Stimulated activated memory B cell treated with anti-CD40 and anti-IgM and Interleukin-4, amounts not matched to agents 10 μg/mL and 1 μg/mL and 100 μg/mL, for 72 hours (primary cell): Measurements from ENCODE around the gene PPP1R18.

Experiments used
- ATAC-seq: fragments of 150-1000 bp; cut with Tn5 transposase; 2 replicates; pipeline ENCODE4 v1.10.0; 2021
- H3K27ac Mint-ChIP-seq: one replicate; pipeline ENCODE4 v1.8.0; 2022; ENCODE audit warnings: mild to moderate bottlenecking, mixed read lengths
- H3K27me3 Mint-ChIP-seq: one replicate; pipeline ENCODE4 v1.8.0; 2022; ENCODE audit warnings: mixed read lengths
- H3K36me3 Mint-ChIP-seq: one replicate; pipeline ENCODE4 v1.8.0; 2022; ENCODE audit warnings: mixed read lengths
- H3K4me1 Mint-ChIP-seq: one replicate; pipeline ENCODE4 v1.8.0; 2022; ENCODE audit warnings: mixed read lengths
- H3K4me3 Mint-ChIP-seq: one replicate; pipeline ENCODE4 v1.8.0; 2022; ENCODE audit warnings: mild to moderate bottlenecking, moderate library complexity, mixed read lengths
- H3K9me3 Mint-ChIP-seq: one replicate; pipeline ENCODE4 v1.8.0; 2022; ENCODE audit warnings: mixed read lengths

The PPP1R18 gene

GRCh38 chr6:30709101-30709868 lies 22.8 kb upstream of the PPP1R18 start:
- no peak for ATAC-seq
- Mint-ChIP-seq H3K9me3 (no peaks in the 10 kb centered on the region), H3K27me3 (no peaks in the 10 kb centered on the region), H3K27ac (no peak overlapping the region), H3K4me3 (no peak overlapping the region), H3K36me3 (peaks cover 74% of the 10 kb centered on the region), H3K4me1 (peaks cover 31% of the 10 kb centered on the region)

GRCh38 chr6:30707281-30707850 lies 20.9 kb upstream of the PPP1R18 start:
- no peaks in the 10 kb centered on the region for H3K9me3 Mint-ChIP-seq

GRCh38 chr6:30705620-30706019 lies 19.2 kb upstream of the PPP1R18 start:
- ATAC-seq: no peak
- Mint-ChIP-seq H3K4me1 (peaks cover 9% of the 10 kb centered on the region), H3K27me3 (no peaks in the 10 kb centered on the region), H3K27ac (peak overlapping the region; percentile 12), H3K4me3 (no peak overlapping the region), H3K9me3 (no peaks in the 10 kb centered on the region), H3K36me3 (peaks cover 69% of the 10 kb centered on the region)

More at GRCh38 chr6:30707281-30707850, 20.9 kb upstream of the PPP1R18 start:
- Mint-ChIP-seq H3K4me1 (peaks cover 18% of the 10 kb centered on the region), H3K4me3 (no peak overlapping the region), H3K27ac (peak overlapping the region; percentile 21), H3K36me3 (peaks cover 77% of the 10 kb centered on the region), H3K27me3 (no peaks in the 10 kb centered on the region)
- no peak for ATAC-seq

GRCh38 chr6:30703821-30704220 lies 17.4 kb upstream of the PPP1R18 start:
- H3K36me3 Mint-ChIP-seq: peaks cover 71% of the 10 kb centered on the region
- no peaks in the 10 kb centered on the region for H3K27me3 Mint-ChIP-seq
- no peak overlapping the region for H3K27ac Mint-ChIP-seq
- no peak overlapping the region for H3K4me3 Mint-ChIP-seq
- no peaks in the 10 kb centered on the region for H3K9me3 Mint-ChIP-seq
- ATAC-seq: no peak
- H3K4me1 Mint-ChIP-seq: peaks cover 9% of the 10 kb centered on the region

- Mint-ChIP-seq H3K27me3 (no peaks in the 10 kb centered on the region), H3K36me3 (peaks cover 66% of the 10 kb centered on the region), H3K27ac (no peak overlapping the region), H3K4me1 (peaks cover 6% of the 10 kb centered on the region), H3K9me3 (no peaks in the 10 kb centered on the region), H3K4me3 (no peak overlapping the region)
- no peak for ATAC-seq
Observed at GRCh38 chr6:30703011-30703410, 16.6 kb upstream of the PPP1R18 start.

GRCh38 chr6:30700340-30700739 lies 13.9 kb upstream of the PPP1R18 start:
- no peak overlapping the region for H3K4me3 Mint-ChIP-seq
- no peaks in the 10 kb centered on the region for H3K4me1 Mint-ChIP-seq
- no peak overlapping the region for H3K27ac Mint-ChIP-seq
- no peaks in the 10 kb centered on the region for H3K9me3 Mint-ChIP-seq
- no peak for ATAC-seq
- H3K27me3 Mint-ChIP-seq: no peaks in the 10 kb centered on the region
- peaks cover 48% of the 10 kb centered on the region for H3K36me3 Mint-ChIP-seq

GRCh38 chr6:30696432-30696831 lies 10.0 kb upstream of the PPP1R18 start:
- Mint-ChIP-seq H3K27ac (no peak overlapping the region), H3K4me3 (no peak overlapping the region)

GRCh38 chr6:30691208-30691847 lies 4.9 kb upstream of the PPP1R18 start:
- no peaks in the 10 kb centered on the region for H3K27me3 Mint-ChIP-seq
- H3K27ac Mint-ChIP-seq: peak overlapping the region; percentile 86
- peaks cover 2% of the 10 kb centered on the region for H3K36me3 Mint-ChIP-seq
- H3K9me3 Mint-ChIP-seq: no peaks in the 10 kb centered on the region
- ATAC-seq: no peak
- peaks cover 45% of the 10 kb centered on the region for H3K4me1 Mint-ChIP-seq
- H3K4me3 Mint-ChIP-seq: peak overlapping the region; percentile 89

More at GRCh38 chr6:30696432-30696831, 10.0 kb upstream of the PPP1R18 start:
- no peak for ATAC-seq
- no peaks in the 10 kb centered on the region for H3K9me3 Mint-ChIP-seq
- no peaks in the 10 kb centered on the region for H3K27me3 Mint-ChIP-seq
- peaks cover 12% of the 10 kb centered on the region for H3K36me3 Mint-ChIP-seq
- peaks cover 5% of the 10 kb centered on the region for H3K4me1 Mint-ChIP-seq

- Mint-ChIP-seq H3K27me3 (no peaks in the 10 kb centered on the region), H3K4me3 (peak within 1 kb of the TSS; percentile 89), H3K4me1 (peaks cover 47% of the 10 kb centered on the region), H3K9me3 (no peaks in the 10 kb centered on the region), H3K36me3 (peaks cover 9% of the 10 kb centered on the region), H3K27ac (peak within 1 kb of the TSS; percentile 86)
- ATAC-seq: peak; percentile 46
Observed at GRCh38 chr6:30690403-30691207, 4.2 kb upstream of the PPP1R18 start, which contains the start of gene NRM. Gene NRM, minus strand, starts transcription at chr6:30690984. Its CDS starts 10 bp downstream, at chr6:30690974.

GRCh38 chr6:30689985-30690384 lies 3.5 kb upstream of the PPP1R18 start:
- H3K27ac Mint-ChIP-seq: peak overlapping the region; percentile 86
- peak overlapping the region; percentile 89 for H3K4me3 Mint-ChIP-seq
- no peaks in the 10 kb centered on the region for H3K9me3 Mint-ChIP-seq
- H3K4me1 Mint-ChIP-seq: peaks cover 54% of the 10 kb centered on the region
- ATAC-seq: no peak
- peaks cover 15% of the 10 kb centered on the region for H3K36me3 Mint-ChIP-seq
- H3K27me3 Mint-ChIP-seq: no peaks in the 10 kb centered on the region

- Mint-ChIP-seq H3K4me1 (peaks cover 56% of the 10 kb centered on the region), H3K27ac (peak overlapping the region; percentile 86), H3K4me3 (peak overlapping the region; percentile 89), H3K9me3 (no peaks in the 10 kb centered on the region), H3K36me3 (peaks cover 21% of the 10 kb centered on the region), H3K27me3 (no peaks in the 10 kb centered on the region)
- ATAC-seq: no peak
Observed at GRCh38 chr6:30689022-30689865, 2.8 kb upstream of the PPP1R18 start.

- ATAC-seq: peak; percentile 29
- peaks cover 56% of the 10 kb centered on the region for H3K4me1 Mint-ChIP-seq
- peak overlapping the region; percentile 86 for H3K27ac Mint-ChIP-seq
- no peaks in the 10 kb centered on the region for H3K9me3 Mint-ChIP-seq
- H3K36me3 Mint-ChIP-seq: peaks cover 26% of the 10 kb centered on the region
- H3K4me3 Mint-ChIP-seq: peak overlapping the region; percentile 89
- H3K27me3 Mint-ChIP-seq: no peaks in the 10 kb centered on the region
Observed at GRCh38 chr6:30688569-30688968, 2.1 kb upstream of the PPP1R18 start.

- no peak for ATAC-seq
- H3K4me1 Mint-ChIP-seq: peaks cover 57% of the 10 kb centered on the region
- H3K4me3 Mint-ChIP-seq: peak overlapping the region; percentile 89
- H3K27ac Mint-ChIP-seq: peak overlapping the region; percentile 86
- H3K9me3 Mint-ChIP-seq: no peaks in the 10 kb centered on the region
- H3K36me3 Mint-ChIP-seq: peaks cover 29% of the 10 kb centered on the region
- H3K27me3 Mint-ChIP-seq: no peaks in the 10 kb centered on the region
Observed at GRCh38 chr6:30687659-30688431, 1.4 kb upstream of the PPP1R18 start.
